ENCODE measurements around the gene LINGO4.

- TF ChIP-seq, protein P1, sequence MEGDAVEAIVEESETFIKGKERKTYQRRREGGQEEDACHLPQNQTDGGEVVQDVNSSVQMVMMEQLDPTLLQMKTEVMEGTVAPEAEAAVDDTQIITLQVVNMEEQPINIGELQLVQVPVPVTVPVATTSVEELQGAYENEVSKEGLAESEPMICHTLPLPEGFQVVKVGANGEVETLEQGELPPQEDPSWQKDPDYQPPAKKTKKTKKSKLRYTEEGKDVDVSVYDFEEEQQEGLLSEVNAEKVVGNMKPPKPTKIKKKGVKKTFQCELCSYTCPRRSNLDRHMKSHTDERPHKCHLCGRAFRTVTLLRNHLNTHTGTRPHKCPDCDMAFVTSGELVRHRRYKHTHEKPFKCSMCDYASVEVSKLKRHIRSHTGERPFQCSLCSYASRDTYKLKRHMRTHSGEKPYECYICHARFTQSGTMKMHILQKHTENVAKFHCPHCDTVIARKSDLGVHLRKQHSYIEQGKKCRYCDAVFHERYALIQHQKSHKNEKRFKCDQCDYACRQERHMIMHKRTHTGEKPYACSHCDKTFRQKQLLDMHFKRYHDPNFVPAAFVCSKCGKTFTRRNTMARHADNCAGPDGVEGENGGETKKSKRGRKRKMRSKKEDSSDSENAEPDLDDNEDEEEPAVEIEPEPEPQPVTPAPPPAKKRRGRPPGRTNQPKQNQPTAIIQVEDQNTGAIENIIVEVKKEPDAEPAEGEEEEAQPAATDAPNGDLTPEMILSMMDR (IDR thresholded peaks at IDR 0.05; ENCODE audit: low read depth, low read length) = no peak
- no peak for TF ChIP-seq POLR2A (IDR thresholded peaks at IDR 0.05; ENCODE audit: extremely low read depth, insufficient read length)
Observed at GRCh38 chr1:151837884-151838221, 32.6 kb upstream of the LINGO4 start.

All from NB4 (cell line).